HG02798 (cell line): ENCODE measurements around the gene DAZ2.
"Not testable (repeated sequence)": the region's sequence is repeated elsewhere in the genome, so short reads cannot be mapped to it uniquely, and the experiment has no call there.

Source experiments
- ATAC-seq: cut with Tn5 transposase; IDR thresholded peaks from one replicate; pipeline ENCODE4 v1.9.1; 2021; ENCODE audit warnings: mild to moderate bottlenecking; ENCODE audit not compliant: unreplicated experiment, poor library complexity

DAZ2 gene, protein sequence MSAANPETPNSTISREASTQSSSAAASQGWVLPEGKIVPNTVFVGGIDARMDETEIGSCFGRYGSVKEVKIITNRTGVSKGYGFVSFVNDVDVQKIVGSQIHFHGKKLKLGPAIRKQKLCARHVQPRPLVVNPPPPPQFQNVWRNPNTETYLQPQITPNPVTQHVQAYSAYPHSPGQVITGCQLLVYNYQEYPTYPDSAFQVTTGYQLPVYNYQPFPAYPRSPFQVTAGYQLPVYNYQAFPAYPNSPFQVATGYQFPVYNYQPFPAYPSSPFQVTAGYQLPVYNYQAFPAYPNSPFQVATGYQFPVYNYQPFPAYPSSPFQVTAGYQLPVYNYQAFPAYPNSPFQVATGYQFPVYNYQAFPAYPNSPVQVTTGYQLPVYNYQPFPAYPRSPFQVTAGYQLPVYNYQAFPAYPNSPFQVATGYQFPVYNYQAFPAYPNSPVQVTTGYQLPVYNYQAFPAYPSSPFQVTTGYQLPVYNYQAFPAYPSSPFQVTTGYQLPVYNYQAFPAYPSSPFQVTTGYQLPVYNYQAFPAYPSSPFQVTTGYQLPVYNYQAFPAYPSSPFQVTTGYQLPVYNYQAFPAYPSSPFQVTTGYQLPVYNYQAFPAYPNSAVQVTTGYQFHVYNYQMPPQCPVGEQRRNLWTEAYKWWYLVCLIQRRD

DNA sequence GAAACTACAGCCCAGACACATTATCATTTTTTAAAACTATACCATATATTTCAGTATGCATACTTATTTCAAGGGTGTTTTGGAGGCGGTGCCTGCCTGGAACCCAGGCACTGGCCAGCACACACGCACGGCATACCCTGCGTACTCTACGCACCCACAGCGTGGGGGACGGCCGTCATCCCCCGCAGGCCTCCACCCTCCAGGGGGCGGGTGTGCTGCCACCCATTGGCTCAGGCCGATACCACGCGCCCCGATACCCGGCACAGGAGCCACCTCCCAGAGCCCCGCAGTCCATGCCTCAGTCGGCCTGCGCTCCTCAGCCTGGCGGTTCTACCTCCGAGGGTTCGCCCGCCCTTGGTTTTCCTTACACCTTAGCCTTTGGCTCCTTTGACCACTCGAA, at the start of gene DAZ2:
Gene DAZ2, plus strand, starts transcription at position 301 of the 400 bp plus-strand sequence. CDS start 208 bp downstream, outside the sequence.
- not testable (repeated sequence) for ATAC-seq

DNA sequence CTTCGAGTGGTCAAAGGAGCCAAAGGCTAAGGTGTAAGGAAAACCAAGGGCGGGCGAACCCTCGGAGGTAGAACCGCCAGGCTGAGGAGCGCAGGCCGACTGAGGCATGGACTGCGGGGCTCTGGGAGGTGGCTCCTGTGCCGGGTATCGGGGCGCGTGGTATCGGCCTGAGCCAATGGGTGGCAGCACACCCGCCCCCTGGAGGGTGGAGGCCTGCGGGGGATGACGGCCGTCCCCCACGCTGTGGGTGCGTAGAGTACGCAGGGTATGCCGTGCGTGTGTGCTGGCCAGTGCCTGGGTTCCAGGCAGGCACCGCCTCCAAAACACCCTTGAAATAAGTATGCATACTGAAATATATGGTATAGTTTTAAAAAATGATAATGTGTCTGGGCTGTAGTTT, 20.4 kb upstream of the DAZ2 start, which contains the start of gene DAZ1:
Gene DAZ1, minus strand, starts transcription at position 101 of the 400 bp plus-strand sequence. CDS start 208 bp downstream, outside the sequence.
- not testable (repeated sequence) for ATAC-seq

DNA sequence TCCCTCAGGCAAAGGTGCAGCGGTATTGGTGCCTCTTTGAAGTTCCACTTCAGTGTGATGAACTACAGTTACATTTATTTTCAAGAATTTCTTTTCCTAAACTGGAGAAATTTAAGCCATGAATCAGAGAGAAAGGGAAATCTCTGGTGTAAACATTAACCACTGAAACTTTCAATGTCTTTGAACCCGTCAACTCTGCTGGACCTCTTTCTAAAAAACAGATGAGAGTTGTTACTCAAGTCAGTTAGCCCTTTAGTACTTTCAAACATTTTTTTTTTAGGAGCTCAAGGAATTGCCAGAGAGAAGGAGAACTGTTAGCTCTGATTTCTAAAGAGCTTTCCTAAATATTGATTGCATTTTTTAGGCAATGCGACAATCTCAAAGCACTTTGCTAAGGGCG, 11.9 kb upstream of the DAZ2 start:
- not testable (repeated sequence) for ATAC-seq

DNA sequence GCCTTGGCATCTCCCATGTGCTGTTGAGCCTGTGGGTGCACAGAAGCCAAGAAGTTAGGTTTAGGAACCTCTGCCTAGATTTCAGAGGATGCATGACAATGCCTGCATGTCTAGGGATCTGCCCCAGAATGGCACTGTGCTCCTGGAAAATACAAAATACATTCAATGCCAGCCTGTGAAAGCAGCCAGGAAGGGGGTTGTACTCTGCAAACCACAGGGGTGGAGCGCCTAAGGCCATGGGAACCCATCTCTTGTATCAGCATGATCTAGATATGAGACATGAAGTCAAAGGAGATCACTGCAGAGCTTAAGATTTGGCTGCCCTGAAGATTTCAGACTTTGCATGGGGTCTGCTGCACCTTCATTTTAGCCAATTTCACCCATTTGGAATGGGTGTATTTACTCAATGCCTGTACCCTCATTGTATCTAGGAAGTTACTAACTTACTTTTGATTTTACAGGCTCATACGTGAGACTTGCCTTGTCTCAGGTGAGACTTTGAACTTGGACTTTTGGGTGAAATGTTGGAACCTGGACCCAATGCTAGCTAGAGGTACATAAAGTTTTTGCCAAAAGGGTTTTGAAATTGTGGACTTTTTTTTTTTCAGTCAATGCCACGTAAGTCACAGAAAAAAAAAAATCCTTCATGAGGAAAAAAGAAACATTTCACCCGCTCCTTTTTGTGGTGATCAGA, 9.4 kb upstream of the DAZ2 start:
- ATAC-seq, result not testable (repeated sequence)

DNA sequence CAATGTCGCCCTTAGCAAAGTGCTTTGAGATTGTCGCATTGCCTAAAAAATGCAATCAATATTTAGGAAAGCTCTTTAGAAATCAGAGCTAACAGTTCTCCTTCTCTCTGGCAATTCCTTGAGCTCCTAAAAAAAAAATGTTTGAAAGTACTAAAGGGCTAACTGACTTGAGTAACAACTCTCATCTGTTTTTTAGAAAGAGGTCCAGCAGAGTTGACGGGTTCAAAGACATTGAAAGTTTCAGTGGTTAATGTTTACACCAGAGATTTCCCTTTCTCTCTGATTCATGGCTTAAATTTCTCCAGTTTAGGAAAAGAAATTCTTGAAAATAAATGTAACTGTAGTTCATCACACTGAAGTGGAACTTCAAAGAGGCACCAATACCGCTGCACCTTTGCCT, 8.7 kb upstream of the DAZ2 start:
- ATAC-seq, result not testable (repeated sequence)
